SK-N-SH (cell line): Measurements from ENCODE around the gene CLSTN2.

Experiments used
- MXI1 ChIP-seq: IDR thresholded peaks from 2 replicates; pipeline ENCODE4 v1.6.1; 2012; ENCODE audit warnings: mild to moderate bottlenecking, low read depth, low read length, improper control_type of control experiment
- NFIC ChIP-seq: IDR thresholded peaks from 2 replicates; pipeline ENCODE4 v1.4.0; 2012; ENCODE audit warnings: borderline replicate concordance
- POLR2AphosphoS5 ChIP-seq: IDR thresholded peaks from 2 replicates; pipeline ENCODE4 v1.6.1; 2012; ENCODE audit warnings: low read depth, low read length
- SIN3A ChIP-seq: IDR thresholded peaks from 2 replicates; pipeline ENCODE4 v1.6.1; 2012; ENCODE audit warnings: low read depth, mild to moderate bottlenecking, low read length, moderate library complexity, borderline replicate concordance
- TAF1 ChIP-seq: IDR thresholded peaks from 2 replicates; pipeline ENCODE4 v1.6.1; 2012; ENCODE audit warnings: low read depth, mild to moderate bottlenecking, low read length, moderate library complexity, borderline replicate concordance
- TF ChIP-seq, protein P1 (sequence below): IDR thresholded peaks from 2 replicates; pipeline ENCODE4 v1.4.0; 2012; ENCODE audit warnings: low read depth
- TF ChIP-seq, protein P2 (sequence below): fragments of 200-600 bp; sonication (generic); IDR thresholded peaks from 2 replicates; pipeline ENCODE4 v1.6.1; 2017; ENCODE audit warnings: antibody characterized with exemption, mild to moderate bottlenecking, moderate library complexity

DNA sequence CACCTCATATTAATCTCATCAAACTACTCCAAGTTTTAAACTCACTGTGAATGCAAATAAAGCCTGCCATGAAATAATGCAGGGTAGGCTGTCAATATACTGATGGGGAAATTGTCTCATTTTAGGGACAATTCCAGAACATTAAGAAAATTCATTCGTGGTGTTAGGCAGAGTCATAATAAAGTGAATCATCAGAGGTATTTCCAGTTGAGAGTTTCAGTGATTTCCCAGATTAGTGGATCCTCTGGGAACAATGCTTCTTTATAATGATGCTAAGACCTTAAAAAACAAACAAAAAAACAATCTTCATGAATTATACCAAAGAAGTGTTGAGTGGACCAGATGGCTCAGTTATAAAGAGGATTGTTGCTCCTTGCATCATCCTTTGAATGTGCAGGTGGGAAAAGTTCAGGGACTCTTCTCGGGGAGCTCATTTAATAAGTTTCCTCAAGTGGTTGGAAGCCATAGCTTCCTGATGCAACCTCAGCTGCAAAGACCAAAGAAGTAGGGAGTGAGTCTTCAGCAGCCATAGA lies 381.9 kb downstream of the CLSTN2 start:
- TF ChIP-seq, protein P1, sequence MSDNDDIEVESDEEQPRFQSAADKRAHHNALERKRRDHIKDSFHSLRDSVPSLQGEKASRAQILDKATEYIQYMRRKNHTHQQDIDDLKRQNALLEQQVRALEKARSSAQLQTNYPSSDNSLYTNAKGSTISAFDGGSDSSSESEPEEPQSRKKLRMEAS, result no peak
- TF ChIP-seq, protein P2, sequence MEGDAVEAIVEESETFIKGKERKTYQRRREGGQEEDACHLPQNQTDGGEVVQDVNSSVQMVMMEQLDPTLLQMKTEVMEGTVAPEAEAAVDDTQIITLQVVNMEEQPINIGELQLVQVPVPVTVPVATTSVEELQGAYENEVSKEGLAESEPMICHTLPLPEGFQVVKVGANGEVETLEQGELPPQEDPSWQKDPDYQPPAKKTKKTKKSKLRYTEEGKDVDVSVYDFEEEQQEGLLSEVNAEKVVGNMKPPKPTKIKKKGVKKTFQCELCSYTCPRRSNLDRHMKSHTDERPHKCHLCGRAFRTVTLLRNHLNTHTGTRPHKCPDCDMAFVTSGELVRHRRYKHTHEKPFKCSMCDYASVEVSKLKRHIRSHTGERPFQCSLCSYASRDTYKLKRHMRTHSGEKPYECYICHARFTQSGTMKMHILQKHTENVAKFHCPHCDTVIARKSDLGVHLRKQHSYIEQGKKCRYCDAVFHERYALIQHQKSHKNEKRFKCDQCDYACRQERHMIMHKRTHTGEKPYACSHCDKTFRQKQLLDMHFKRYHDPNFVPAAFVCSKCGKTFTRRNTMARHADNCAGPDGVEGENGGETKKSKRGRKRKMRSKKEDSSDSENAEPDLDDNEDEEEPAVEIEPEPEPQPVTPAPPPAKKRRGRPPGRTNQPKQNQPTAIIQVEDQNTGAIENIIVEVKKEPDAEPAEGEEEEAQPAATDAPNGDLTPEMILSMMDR, result no peak
- TF ChIP-seq NFIC, result no peak
- no peak for TF ChIP-seq POLR2AphosphoS5
- TF ChIP-seq TAF1, result no peak
- no peak for TF ChIP-seq SIN3A
- TF ChIP-seq MXI1, result no peak
